Measurements from ENCODE around the gene NKAIN4.
"Not testable (repeated sequence)": the region's sequence is repeated elsewhere in the genome, so short reads cannot be mapped to it uniquely, and the experiment has no call there.

The NKAIN4 gene

DNA sequence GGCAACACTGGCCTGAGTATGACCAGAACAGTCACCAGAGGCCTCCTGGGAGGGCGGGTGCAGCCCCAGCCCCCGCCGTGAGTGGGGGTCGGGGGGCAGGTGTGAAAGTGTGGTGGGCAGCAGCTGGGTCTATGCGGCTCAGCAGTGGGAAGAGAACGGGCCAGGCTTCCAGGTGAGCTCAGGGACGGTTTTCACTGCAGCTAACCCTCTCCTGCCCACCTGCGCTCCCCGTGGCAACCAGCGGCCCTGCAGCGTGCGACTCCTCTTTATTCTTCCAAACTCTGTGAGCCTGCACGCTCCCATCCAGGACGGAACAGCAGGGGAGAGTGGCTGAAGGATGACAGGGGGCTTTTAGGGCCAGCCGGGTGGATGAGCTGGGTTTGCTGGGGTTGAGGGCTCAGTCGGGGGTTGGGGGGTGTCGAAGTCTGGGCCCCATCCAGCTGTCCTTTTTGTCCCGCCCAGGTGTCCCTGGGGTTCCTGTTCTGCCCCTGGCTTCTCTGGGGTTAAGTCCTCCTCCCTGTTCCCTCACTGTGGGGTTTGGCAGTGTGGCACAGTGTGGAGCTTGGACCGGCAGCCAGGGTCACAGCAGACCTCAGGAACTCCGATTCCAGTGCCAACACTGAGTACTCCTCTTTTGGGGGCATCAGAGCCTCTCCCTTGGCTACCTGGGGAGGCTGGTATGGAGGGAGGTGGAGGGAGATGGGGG lies 19.4 kb downstream of the NKAIN4 start:
- no peak for DNase-seq

DNA sequence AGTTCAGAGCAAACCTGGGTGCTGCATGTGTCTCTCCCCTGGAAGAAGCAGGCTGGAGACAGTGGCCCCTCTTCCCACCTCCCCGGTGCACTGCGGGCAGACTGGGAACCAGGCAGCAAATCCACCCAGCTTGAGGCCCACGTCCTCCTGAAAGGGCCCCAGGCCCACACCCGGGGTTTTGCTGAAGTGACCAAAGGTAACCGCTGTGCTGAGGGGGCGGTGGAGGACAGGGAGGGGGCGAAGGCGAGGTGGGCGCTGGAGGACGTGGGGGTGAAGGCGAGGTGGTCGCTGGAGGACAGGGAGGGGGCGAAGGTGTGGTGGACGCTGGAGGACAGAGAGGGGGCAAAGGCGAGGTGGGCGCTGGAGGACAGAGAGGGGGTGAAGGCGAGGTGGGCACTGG lies 20.3 kb downstream of the NKAIN4 start:
- DNase-seq = no peak

DNA sequence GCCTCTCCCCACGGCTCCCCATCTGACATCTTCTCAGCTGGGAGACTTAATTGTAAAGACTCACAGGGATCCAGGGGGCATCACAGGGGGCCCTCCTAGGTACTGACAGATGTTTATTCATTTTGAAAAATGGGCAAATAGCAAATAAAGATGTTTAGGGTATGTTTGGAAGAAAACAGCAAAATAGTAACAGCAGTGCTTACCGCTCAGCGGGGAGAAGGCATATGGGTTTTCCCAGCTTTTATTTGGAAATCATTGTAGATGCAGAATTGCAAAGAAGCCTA lies 21.3 kb downstream of the NKAIN4 start:
- DNase-seq = no peak

DNA sequence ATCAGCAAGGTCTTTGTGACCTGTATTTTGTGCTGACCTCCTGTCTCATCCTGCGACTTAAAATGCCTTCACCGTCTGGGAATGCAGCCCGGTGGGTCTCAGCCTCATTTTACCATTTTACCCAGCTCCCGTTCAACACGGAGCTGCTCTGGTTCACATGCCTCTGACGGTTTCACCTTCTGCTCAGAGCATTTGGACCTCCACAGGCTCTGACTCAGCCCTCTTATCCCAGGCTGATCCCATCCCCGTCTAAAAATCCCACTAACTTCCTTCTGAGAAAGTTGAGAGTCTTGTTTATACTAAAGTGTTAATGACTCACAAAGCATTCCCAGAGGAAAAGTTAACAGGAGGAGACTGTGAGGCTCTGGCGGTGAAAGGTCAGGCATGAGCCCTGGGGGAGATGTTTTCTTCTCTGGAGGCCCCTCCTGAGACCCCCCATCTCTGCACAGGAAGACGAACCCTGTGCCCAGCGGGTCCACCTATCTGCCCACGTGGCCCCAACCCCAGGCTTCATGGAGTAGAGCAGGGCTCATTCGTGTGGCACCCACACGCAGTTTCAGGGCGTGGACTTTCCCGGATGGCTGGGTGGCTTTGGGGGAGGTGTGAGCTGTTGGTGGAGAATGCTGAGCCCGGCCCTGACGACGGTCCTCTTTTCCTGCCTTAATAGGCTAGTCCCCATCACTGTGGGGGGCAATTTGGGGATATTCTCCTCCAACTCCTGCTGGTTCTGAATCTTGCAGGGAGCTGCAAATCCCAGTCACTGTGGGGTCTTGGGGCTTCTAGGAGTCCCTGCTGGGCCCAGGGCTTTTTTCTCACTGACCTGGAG lies 21.8 kb downstream of the NKAIN4 start:
- no peak for DNase-seq

DNA sequence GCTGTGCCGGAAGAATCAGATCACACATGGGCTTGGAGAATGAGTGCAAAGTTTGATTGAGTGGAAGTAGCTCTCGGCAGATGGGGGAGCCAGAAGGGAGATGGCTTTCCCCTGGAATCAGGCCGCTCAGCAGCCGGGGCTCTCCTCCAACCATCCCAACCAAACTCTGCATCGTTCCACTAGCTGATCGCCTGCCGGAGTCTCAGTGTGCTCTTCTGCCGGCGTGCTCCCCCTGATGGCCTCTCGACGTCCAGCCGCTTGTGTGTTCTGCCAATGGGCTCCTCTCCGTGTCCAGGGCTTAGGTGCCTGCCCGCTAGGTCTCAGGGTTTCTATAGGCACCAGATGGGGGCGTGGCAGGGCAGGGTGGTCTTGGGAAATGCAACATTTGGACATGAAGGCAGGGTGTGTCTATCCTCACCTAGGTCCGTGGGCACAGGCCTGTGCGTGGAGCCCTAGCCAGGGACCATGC lies 23.4 kb downstream of the NKAIN4 start:
- DNase-seq = no peak

DNA sequence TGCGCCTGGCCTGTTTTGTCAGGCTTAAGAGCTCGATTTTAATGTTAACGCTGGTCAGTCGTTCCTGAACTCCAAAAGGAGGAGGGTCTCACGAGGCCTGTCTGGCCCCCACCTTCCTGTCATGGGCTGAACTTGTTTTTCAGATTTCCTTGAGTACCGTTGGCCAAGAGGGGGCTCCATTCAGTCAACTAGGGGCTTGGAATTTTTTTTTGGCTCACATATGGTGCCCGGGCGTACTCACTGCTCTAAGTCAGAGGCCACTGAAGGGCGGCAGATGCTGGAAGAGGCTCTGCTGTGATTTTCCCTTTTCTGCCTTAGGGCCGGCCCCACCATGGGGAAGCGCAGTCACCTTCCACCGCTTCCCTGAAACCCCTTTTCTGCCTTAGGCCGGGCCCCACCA lies 25.5 kb downstream of the NKAIN4 start:
- DNase-seq = no peak

DNA sequence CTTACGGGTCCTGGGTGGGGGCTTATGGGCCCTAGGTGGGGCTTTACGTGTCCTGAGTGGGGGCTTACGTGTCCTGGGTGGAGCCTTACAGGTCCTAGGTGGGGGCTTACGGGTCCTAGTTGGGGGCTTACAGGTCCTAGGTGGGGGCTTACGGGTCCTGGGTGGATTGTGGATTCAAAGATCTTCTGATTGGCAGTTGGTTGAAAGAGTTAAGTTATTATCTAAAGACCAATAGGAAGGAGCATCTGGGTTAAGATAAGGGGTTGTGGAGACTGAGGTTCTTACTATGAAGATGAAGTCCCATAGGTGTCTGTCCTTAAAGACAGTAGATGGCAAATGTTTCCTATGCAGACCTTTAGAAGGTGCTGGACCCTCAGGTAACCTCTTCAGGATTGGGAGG lies 27.0 kb downstream of the NKAIN4 start:
- DNase-seq = no peak

DNA sequence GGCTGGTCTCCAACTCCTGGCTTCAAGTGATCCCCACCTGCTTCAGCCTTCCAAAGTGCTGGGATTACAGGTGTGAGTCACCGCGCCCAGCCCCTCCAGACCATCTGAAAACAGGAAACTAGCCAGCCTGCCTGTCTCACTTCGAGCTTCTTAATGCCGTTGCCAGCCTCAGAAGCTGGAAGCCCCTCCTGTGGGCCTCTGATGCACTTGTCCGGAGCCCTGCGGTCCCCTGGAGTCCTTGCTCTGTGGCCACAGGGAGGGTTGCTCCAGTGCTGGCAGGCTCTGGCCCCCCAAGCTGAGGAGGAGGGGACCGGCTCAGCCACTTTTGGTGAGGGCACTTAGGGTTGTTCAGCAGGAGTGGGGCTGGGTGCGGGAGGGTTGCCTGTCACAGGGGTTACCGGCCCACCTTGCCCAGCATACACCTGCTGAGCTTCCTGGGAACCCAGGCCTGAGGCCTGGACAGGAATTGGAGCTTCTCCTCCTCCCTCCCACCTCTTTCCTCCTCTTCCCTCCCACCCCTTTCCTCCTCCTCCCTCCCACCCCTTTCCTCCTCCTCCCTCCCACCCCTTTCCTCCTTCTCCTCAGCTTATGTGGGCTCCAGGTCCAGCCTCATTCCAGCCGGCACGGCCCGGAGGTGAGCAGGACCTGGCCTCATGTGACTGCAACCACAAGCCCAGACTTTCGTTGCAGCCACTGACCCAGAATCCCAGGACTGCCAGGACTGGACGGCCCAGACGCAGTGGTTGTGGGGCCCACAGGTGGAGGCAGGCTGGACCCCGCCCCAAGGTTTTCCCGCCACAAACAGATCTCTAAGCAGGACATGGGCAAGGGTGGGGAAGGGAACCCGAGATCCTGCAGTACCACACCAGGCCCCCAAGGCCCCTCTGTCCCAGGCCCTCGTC lies 28.0 kb downstream of the NKAIN4 start:
- DNase-seq = no peak

DNA sequence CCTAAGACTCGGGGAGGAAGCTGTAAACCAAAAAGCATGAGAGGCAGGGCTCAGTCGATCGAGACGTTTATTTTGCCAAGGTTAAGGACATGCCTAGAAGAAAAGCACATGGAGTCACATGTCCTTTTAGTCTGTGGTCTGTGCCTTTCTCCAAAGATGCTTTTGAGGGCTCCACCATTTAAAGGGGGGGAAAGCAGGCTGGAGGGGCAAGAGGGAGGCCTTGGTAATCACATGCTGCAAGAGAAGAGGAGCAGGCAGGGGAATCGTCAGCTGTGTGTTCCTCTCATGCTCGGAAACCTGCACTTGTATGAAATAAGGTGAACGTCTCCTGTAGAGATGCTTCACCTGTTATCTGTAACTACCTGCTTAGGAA lies 29.2 kb downstream of the NKAIN4 start:
- DNase-seq = no peak

DNA sequence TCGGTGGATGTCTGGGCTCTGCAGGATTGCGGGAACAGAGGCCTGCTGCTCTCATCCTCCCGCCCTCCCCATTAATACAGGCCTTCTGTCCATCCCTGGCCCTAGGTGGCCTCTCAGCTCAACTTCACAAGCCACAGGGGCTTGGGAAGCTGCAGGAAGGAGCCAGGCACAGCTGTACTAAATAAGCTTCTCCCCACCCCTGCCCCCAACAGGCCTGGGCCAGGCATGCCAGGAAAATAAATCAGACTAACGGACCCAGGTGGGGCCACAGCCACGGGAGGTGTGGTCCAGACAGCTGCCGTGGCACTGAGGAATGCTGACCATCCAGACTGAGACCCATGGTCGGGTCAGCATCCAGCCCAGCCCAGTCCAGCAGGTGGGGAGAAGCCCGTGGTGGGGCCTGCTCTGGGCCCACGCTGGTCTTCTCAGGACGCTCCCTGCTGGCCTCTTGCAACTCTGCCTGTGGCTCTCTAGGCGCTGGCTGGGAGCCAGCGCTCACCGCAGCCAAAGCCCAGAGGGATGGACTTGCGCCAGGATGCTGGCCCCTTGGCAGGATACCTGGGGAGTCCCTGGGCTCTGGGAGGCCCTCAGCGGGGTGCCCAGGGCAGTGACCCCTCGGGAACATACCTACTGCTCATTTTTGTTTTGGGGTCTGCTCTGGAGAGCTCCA lies 29.7 kb downstream of the NKAIN4 start:
- DNase-seq = peak; percentile 69

DNA sequence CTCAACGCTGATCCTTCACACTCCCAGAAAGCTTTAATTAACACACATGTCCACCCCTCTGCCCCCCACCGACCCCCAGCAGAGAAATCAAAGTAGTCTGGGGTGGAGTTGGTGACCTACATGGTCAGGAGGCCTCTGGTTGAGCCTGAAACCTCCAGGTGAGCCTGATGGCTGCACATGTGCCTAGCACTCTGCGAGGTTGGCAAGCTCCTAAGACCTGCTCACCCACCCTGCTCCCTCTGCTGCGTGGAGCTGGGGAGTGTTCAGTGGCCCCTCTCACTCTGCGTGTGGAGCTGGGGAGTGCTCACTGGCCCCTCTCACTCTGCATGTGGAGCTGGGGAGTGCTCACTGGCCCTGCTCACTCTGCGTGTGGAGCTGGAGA lies 30.4 kb downstream of the NKAIN4 start:
- no peak for DNase-seq

DNA sequence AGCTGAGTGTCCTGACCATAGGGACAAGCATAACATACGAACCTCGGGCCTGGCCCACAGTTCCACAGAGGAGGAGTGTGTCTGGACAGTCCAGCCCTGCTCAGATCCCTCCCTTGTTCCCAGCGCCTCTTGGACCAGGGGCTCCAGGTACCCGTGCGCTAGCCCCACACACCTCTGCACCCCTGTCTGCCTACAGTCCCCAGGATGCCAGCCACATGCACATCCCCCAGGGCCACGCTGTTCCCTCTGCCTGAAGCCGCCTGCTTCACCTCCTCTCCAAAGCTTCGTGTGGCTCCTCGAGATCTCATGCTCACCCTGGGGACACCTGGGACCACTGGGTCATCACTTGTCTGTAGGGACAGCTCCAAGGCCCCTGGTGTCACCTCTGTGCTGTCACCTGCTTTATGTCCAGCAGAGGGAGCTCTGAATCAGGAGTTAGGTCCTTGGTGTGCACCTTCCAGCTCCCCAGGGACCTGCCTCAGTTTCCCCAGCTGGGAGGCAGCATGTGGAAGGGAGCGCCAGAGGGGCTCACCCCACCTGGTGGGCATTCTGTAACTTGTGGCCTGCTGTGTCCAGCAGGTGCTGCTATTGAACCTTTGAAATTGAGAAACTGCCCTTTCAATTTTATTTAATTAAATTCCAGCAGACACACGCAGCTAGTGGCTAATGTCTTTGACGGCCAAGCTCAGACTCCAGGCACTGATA lies 31.0 kb downstream of the NKAIN4 start:
- peak; percentile 29 for DNase-seq

DNA sequence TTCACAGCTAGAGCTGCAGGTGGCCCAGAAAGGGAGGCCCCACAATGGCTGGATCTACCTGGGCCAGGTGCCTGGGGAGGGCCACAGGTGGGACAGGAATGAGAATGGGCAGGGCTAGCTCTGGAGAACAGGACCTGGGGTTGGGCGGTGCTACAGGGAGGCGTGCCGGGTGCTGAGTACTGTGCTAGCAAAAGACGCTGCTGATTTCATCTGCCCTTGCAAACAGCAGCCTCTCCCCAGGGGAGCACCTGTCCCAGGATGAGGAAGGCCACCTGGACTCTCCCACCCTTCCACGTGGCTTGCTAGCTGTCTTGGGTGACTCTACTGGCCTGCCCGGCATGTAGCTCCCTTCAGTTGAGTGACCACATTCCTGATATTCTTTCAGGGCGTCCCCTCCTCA lies 31.7 kb downstream of the NKAIN4 start:
- DNase-seq = no peak

DNA sequence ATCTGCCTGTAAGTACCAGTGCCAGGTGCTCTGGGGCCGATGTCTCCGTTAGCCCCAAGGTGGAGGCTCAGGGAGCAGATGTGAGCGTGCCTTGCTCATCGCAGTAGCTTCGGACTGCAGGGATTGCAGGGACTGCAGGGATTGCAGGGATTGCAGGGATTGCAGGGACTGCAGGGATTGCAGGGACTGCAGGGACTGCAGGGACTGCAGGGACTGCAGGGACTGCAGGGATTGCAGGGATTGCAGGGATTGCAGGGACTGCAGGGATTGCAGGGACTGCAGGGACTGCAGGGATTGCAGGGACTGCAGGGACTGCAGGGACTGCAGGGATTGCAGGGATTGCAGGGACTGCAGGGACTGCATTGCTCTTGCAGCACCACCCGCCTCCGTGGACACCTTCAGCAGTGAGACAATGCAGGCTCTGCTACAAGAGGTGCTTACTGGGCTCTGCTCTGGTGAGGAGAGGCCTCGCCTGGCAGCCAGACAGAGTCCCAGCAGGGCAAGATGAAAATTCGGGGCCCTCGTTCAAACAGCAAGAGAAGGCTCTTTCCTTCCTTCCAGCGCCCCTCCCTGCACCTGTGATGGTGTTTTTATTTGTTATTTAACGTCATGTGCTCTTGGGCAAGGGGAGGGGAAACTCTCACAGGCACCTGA lies 32.7 kb downstream of the NKAIN4 start:
- not testable (repeated sequence) for DNase-seq

DNA sequence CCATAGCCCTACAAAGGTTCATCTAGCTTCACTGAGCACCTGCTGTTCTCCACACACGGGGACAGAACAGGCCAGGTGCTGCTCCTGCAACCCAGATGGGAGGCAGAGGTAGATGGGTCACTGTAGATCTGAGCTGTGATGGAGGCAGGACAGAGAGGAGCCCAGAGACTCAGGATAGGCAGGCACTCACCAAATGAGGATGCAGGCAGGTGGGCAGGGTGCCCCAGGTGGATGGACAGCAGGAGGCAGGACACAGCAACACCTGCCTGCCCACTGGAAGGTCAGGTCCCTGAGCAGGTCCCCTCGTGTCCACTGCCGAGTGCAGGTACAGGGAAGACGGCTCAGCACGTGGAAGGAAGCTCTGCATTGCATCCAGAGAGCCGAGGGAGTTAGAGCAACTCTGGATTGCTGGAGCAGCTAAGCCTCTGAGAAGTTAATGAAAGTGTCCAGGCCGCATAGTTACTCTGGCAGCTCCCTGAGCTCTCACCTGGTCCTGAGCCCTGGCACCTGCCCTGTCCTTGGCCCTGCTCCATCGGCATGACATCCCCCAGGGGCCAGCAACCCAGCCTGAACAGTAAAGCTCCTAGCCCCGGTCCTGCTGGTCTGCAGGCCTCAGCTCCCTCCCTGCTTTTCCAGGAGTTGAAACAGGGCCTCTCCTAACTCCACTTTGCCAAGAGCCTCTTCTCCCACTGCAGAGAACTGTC lies 33.4 kb downstream of the NKAIN4 start:
- no peak for DNase-seq

DNA sequence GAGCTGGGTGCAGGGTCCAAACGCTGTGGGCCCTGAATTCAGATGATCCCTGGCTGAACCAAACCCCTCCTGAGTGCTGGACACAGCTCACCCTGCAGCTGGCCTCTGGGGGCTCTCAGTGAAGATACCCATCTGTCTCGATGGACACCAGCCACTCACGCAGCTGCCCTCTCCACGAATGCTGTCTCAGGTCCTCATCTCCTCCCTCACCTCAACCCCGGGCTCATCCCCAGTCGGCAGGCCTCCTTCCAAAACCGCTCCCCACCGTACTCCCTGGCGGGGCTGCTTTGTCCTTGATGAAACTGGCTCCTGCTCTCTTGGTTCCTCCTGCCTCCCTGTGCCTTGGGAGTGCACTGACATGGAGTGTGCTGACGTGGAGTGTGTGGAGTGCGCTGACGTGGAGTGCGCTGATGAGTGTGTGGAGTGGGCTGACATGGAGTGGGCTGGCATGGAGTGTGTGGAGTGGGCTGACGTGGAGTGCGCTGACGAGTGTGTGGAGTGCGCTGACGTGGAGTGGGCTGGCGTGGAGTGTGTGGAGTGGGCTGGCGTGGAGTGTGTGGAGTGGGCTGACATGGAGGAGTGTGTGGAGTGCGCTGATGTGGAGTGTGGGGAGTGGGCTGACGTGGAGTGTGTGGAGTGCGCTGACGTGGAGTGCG lies 34.3 kb downstream of the NKAIN4 start:
- no peak for DNase-seq

DNA sequence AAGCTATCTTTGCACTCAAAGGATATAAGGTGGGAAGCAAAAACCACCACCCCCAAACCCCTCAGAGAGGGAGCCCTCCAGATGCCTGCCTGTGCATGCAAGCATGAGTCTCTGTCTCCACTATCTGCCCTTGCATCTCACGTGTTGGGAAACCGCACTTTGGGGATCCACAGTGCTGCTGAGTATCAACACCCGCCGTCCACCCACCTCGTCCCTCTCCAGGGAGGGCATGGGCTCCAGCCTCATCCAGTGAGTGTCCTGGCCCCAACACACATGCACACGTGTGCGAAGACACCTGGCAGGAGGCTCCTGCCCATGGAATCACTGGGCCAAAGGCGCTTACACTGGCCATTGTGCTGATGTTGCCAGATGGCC lies 34.8 kb downstream of the NKAIN4 start:
- no peak for DNase-seq

DNA sequence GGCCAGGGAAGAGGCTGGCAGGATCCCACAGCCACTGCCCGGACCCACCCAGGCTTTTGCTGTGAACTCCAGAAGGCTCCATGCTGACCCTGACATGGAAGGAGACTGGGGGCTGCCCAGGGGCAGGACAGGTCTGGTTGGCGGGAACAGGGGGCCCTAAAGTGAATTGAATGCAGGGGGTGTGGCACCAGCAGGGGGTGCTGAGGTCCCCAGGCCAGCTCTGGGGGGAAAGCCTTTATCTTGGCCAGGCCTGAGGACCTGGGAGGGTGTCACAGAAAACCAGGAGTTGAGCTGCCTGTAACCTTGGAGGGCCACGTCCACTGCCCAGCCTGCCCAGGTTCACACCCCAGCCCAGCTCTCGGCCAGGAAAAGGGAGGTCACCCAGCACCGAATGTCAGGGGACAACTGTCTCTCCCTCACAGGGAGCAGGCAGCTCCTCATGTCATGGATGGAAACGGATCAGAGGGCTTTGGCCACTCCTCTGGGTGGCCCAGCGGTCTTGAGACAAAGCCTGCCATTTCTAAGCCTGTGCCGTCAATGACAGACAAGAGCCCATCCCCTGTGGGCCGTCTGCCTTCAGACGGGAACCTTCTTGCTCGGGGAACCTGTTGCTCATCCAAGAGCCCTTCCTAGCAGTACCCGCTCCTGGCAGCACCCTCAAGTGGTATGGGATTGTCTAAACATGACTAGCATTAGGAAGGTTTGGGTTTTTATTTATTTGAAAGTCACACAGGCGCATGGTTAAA lies 35.4 kb downstream of the NKAIN4 start:
- DNase-seq = no peak

DNA sequence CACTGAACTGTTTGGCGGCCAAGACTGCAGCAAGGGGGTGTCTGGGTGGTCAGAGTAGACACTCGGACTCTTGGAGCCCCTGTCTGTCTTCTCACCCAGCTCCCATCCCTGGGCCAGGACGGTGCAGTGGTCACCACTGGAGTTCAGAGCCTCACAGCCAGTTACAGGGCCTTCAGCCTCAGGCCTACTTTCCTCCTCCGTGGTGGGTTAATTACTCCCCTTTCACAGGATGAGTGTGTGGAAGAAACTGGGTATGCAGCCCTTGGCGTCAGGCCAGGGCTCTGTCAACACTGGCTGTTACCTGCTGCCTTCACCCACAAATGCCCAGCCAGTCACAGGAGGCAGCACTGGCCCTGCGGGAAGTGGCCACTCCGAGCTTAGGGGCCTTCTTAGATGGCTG lies 36.6 kb downstream of the NKAIN4 start:
- no peak for DNase-seq

DNA sequence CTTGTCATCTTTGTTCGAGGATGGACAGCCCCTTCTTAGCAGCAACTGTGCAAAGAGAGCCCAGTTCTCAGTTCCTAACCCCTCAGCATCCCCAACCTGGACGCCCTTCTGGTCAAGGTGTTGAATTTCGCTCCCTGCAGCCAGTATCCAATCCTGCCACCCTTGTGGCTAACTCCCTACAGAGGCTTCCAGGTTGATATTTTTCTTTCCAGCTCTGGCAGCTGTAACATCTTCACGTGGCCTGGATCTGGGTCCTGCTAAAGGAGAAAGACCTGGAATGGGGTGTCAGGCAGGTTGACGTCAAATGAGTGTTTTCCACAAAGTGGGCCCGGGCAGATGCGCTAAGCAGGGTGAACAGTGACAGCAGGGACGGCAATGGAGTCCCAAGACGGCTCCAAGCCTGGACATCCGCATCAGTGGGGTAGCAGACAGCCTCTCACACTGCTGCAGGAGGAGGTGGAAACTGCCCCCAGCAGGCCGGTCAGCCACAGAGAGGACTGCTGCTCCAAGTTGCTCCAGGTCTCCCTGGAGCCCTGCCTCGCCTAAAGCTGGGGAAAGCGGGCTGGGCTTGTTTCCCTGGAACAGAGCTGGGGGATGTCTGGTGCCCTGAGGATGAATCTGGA lies 37.3 kb downstream of the NKAIN4 start:
- no peak for DNase-seq
